Aortic smooth muscle cell (primary cell): ENCODE measurements around the gene PITX3. TPM values are rescaled to one million over a fixed set of nuclear protein-coding genes. Genes with fewer than 3 reads are reported as not detected.

ENCODE experiments used
- total RNA-seq: library from RNA; depleted of rRNA; stranded (reverse); fragments of >200 nt; gene quantifications from 2 replicates; pipeline ENCODE4 v1.2.3, GENCODE V29; 2014

PITX3 gene
- 0.12 and 0.13 TPM in 2 replicates for total RNA-seq

GRCh38 chr10:102241444-102242117 is at the start of gene PITX3:
PITX3 (minus strand) TSS chr10:102241512; CDS start chr10:102232080, 9,432 bp downstream.

GRCh38 chr10:102245082-102245931 is 4.0 kb upstream of the PITX3 start, which contains the start of gene GBF1:
GBF1 (plus strand) TSS chr10:102245532; CDS start chr10:102258939, 13,407 bp downstream.

GRCh38 chr10:102225646-102226541 is 15.4 kb downstream of the PITX3 start, which contains the start of gene ELOVL3:
ELOVL3 (plus strand) TSS chr10:102226299; CDS start chr10:102226549, 250 bp downstream.

Other genes with a start within 250 kb of the PITX3 start
- 8.7 and 9.6 TPM in 2 replicates for gene ARMH3, start 185.3 kb downstream of the PITX3 start, total RNA-seq
- 21.5 and 22.5 TPM in 2 replicates for gene HPS6, start 176.2 kb downstream of the PITX3 start, total RNA-seq
- gene LDB1, start 121.1 kb downstream of the PITX3 start, total RNA-seq = 40.6 and 42.4 TPM in 2 replicates
- 9.4 and 10.7 TPM in 2 replicates for gene PPRC1, start 108.5 kb downstream of the PITX3 start, total RNA-seq
- gene NOLC1, start 89.1 kb downstream of the PITX3 start, total RNA-seq = 22.1 and 38.3 TPM in 2 replicates
- 0.26 TPM in 1 of 2 replicates, not detected in the other for gene ELOVL3, start 15.2 kb downstream of the PITX3 start, total RNA-seq
- gene GBF1, start 4.0 kb upstream of the PITX3 start, total RNA-seq = 28.4 and 40.7 TPM in 2 replicates
- 12.7 and 14.0 TPM in 2 replicates for gene NFKB2, start 154.2 kb upstream of the PITX3 start, total RNA-seq
- gene PSD, start 177.3 kb upstream of the PITX3 start, total RNA-seq = 0.12 and 0.26 TPM in 2 replicates
- gene FBXL15, start 179.3 kb upstream of the PITX3 start, total RNA-seq = 9.9 TPM in 2 replicates
- 41.9 and 43.2 TPM in 2 replicates for gene CUEDC2, start 191.1 kb upstream of the PITX3 start, total RNA-seq
- gene C10orf95, start 210.0 kb upstream of the PITX3 start, total RNA-seq = under 0.01 and 0.06 TPM in 2 replicates